Prostate gland (tissue), 2 donors: Measurements from ENCODE around the gene PIK3R2. TPM values are rescaled to one million over a fixed set of nuclear protein-coding genes. Genes with fewer than 3 reads are reported as not detected.

Experiments used
- DNase-seq: peaks from one replicate; pipeline ENCODE4 v3.0.0-alpha.2; 2019; ENCODE audit warnings: low spot score
- H3K27ac ChIP-seq, 2 donors: fragments of 200-600 bp; sonication (generic); 2 replicates each; pipeline ENCODE4 v1.5.1; 2017 to 2019
- H3K27me3 ChIP-seq: fragments of 200-600 bp; sonication (generic); replicated peaks from 2 replicates; pipeline ENCODE4 v1.5.1; 2019; ENCODE audit not compliant: insufficient read depth
- H3K36me3 ChIP-seq, 2 donors: fragments of 200-600 bp; sonication (generic); 1 replicate in 1 of 2; 2 replicates in 1 of 2; pipeline versions ENCODE4 v1.5.1 to v1.8.1; 2017 to 2019
- H3K4me1 ChIP-seq: fragments of 200-600 bp; sonication (generic); replicated peaks from 2 replicates; pipeline ENCODE4 v1.5.1; 2019
- H3K4me3 ChIP-seq, 2 donors: fragments of 200-600 bp; sonication (generic); 2 replicates each; pipeline ENCODE4 v1.5.1; 2017 to 2019
- H3K9me3 ChIP-seq: fragments of 200-600 bp; sonication (generic); 2 replicates; pipeline ENCODE4 v1.5.1; 2017
- CTCF ChIP-seq, 4 experiments: fragments of 200-600 bp in 2 of 4; fragments of 450-650 bp in 2 of 4; sonication (generic) in 2 of 4; IDR thresholded peaks; 1 replicate in 3 of 4; 2 replicates in 1 of 4; pipeline ENCODE4 v1.5.1; 2016 to 2019; ENCODE audit warnings: antibody characterized with exemption in 4 of 4, mild to moderate bottlenecking in 2 of 4, moderate library complexity in 2 of 4
- POLR2A ChIP-seq: fragments of 450-650 bp; IDR thresholded peaks from one replicate; pipeline ENCODE4 v1.6.1; 2016; ENCODE audit warnings: antibody characterized with exemption, mild to moderate bottlenecking
- POLR2AphosphoS5 ChIP-seq: sonication (generic); formaldehyde crosslinking; IDR thresholded peaks from one replicate; pipeline ENCODE4 v1.6.1; 2017; ENCODE audit warnings: antibody characterized with exemption
- WGBS: methylation state at CpG from one replicate; pipeline ENCODE4 v1.1.5; 2018; 5-methylcytosine and 5-hydroxymethylcytosine counted together
- intact Hi-C: fragments of 100-400 bp; cut with DNase I; formaldehyde crosslinking; loops from one replicate; pipeline ENCODE4 v1.14.2; 2022
- total RNA-seq, 2 donors: library from RNA; depleted of rRNA; stranded (reverse); fragments of >200 nt; gene quantifications; one replicate each; pipeline ENCODE4 v1.1.0, GENCODE V29; 2016

Gene PIK3R2
- total RNA-seq, 2 donors from 2014 or later, result 41.3 to 71.6 TPM

DNA sequence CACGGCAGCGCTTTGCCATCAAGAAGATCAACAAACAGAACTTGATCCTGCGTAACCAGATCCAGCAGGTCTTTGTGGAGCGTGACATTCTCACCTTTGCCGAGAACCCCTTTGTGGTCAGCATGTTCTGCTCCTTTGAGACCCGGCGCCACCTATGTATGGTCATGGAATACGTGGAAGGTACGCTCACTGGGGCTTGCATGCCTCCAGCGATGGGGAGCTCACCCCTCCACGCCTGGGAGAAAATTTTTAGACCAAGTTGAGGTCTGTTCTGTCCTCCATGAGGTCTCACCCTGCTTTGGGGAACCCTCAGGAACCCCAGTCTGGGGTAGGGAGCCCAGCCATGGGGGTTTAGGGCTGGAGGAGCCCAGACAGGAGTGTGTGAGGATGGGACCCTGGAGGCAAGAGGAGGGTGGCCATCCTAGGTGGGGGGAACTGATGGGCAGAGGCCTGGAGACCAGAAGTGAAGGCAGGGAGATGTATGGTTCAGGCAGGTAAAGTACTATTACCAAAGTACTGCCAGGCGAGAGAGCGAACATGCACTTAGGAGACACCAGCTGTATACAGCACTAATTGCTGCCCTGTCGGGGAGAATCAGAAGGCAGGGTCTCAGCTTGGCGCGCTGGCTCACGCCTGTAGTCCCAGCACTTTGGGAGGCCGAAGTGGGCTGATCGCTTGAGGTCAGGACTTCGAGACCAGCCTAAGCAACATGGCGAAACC lies 22.3 kb upstream of the PIK3R2 start:
- no peaks in the 10 kb centered on the region for H3K36me3 ChIP-seq

DNA sequence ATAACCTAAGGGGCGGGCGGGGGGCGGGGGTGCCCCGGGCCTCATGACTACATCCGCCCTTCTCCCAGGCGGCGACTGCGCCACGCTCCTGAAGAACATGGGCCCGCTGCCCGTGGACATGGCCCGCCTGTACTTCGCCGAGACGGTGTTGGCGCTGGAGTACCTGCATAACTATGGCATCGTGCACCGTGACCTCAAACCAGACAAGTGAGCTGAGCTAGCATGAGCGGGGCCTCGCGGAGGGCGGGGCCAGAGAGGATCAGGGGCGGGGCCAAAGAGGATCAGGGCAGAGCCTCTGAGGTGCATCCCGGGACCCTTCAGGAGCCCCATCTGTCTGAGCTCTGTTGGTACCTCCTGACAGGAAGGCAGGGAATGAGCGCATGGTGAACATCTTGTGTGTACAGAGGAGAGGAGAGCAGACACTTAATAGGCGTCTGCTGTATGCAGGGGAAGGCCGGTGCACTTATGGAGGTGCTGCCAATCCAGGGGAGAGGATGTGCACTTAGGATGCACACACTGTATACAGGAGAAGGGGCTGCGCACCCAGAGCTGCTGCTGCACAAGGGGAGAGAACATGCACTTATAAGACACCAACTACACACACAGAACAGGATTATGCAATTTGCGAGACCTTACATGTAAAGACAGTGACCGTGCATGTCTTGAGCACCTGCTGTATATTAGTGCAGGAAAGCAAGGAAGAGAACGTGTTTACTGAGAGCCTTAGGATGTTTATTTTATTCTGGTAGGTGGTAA lies 20.9 kb upstream of the PIK3R2 start:
- Histone ChIP-seq H3K27me3 (no peaks in the 10 kb centered on the region), H3K4me1 (no peaks in the 10 kb centered on the region), H3K9me3 (no peaks in the 10 kb centered on the region), H3K27ac (no peak overlapping the region), H3K4me3 (no peak overlapping the region), H3K36me3 (no peaks in the 10 kb centered on the region)
- TF ChIP-seq POLR2AphosphoS5 (no peak), POLR2A (no peak), CTCF (IDR thresholded peaks at IDR 0.05) (no peak)
- 84% methylated on average over 31 of the region's 31 CpGs for WGBS
- DNase-seq, result no peak
- intact Hi-C loops, result no loop called here

More for the DNA sequence above, 22.3 kb upstream of the PIK3R2 start:
- Histone ChIP-seq H3K27ac (no peak overlapping the region), H3K4me3 (no peak overlapping the region), H3K4me1 (no peaks in the 10 kb centered on the region), H3K27me3 (no peaks in the 10 kb centered on the region), H3K9me3 (no peaks in the 10 kb centered on the region)
- 97% methylated on average over 20 of the region's 21 CpGs for WGBS
- no peak for TF ChIP-seq POLR2AphosphoS5
- TF ChIP-seq CTCF (IDR thresholded peaks at IDR 0.05), result no peak
- no peak for TF ChIP-seq POLR2A
- DNase-seq, result no peak
- intact Hi-C loops, result no loop called here

- no peak for TF ChIP-seq CTCF (IDR thresholded peaks at IDR 0.05)
- no peak for TF ChIP-seq POLR2A
- no peak for TF ChIP-seq POLR2AphosphoS5
- no peak overlapping the region for H3K4me3 ChIP-seq
- intact Hi-C loops, result no loop called here
- WGBS, result 83% methylated on average over 18 of the region's 18 CpGs
- H3K36me3 ChIP-seq, result no peaks in the 10 kb centered on the region
- no peak overlapping the region for H3K27ac ChIP-seq
- DNase-seq, result no peak
- no peaks in the 10 kb centered on the region for H3K4me1 ChIP-seq
- no peaks in the 10 kb centered on the region for H3K9me3 ChIP-seq
- no peaks in the 10 kb centered on the region for H3K27me3 ChIP-seq
These were observed 17.0 kb upstream of the PIK3R2 start for GRCh38 chr19:18135712-18136584.

GRCh38 chr19:18137242-18137641 lies 15.7 kb upstream of the PIK3R2 start:
- Histone ChIP-seq H3K27me3 (no peaks in the 10 kb centered on the region), H3K36me3 (no peaks in the 10 kb centered on the region), H3K27ac (no peak overlapping the region), H3K4me1 (no peaks in the 10 kb centered on the region), H3K9me3 (no peaks in the 10 kb centered on the region), H3K4me3 (no peak overlapping the region)
- no peak for DNase-seq
- WGBS, result 58% methylated on average over 11 of the region's 11 CpGs
- intact Hi-C loops, result no loop called here
- TF ChIP-seq POLR2A (no peak), POLR2AphosphoS5 (no peak), CTCF (IDR thresholded peaks at IDR 0.05) (no peak)
